RWPE2 (cell line): ENCODE results near the gene ST7.
"Not testable (repeated sequence)": the region's sequence is repeated elsewhere in the genome, so short reads cannot be mapped to it uniquely, and the experiment has no call there.

Experiments
- ATAC-seq: fragments of 200-7000 bp; cut with Tn5 transposase; 3 replicates; pipeline ENCODE4 v1.9.1; 2021; ENCODE audit warnings: low read depth
- DNase-seq: peaks from one replicate; pipeline ENCODE4 v3.0.0-alpha.2; 2020; ENCODE audit warnings: low spot score
- H3K27ac ChIP-seq: fragments of 450-650 bp; 2 replicates; pipeline ENCODE4 v1.5.1; 2017; ENCODE audit warnings: mild to moderate bottlenecking; ENCODE audit not compliant: poor library complexity, severe bottlenecking
- H3K27me3 ChIP-seq: fragments of 250-450 bp; sonication (Bioruptor Pico); 2 replicates; pipeline ENCODE4 v1.5.1; 2021; ENCODE audit warnings: mild to moderate bottlenecking, moderate library complexity; ENCODE audit not compliant: insufficient read depth, poor library complexity, severe bottlenecking
- H3K36me3 ChIP-seq: fragments of 250-450 bp; sonication (Bioruptor Pico); 2 replicates; pipeline ENCODE4 v1.5.1; 2020; ENCODE audit warnings: low read depth, mild to moderate bottlenecking, moderate library complexity
- H3K4me1 ChIP-seq: fragments of 250-450 bp; sonication (Bioruptor Pico); 2 replicates; pipeline ENCODE4 v1.5.1; 2021; ENCODE audit warnings: mild to moderate bottlenecking, moderate library complexity; ENCODE audit not compliant: insufficient read depth, poor library complexity, severe bottlenecking
- H3K4me3 ChIP-seq: fragments of 250-450 bp; sonication (Bioruptor Pico); 2 replicates; pipeline ENCODE4 v1.5.1; 2021; ENCODE audit warnings: mild to moderate bottlenecking, moderate library complexity; ENCODE audit not compliant: severe bottlenecking
- H3K9me3 ChIP-seq: fragments of 250-450 bp; sonication (Bioruptor Pico); 2 replicates; pipeline ENCODE4 v1.5.1; 2021; ENCODE audit warnings: mild to moderate bottlenecking, moderate library complexity; ENCODE audit not compliant: severe bottlenecking
- CTCF ChIP-seq: fragments of 450-650 bp; IDR thresholded peaks from one replicate; pipeline ENCODE4 v1.5.1; 2017; ENCODE audit warnings: mild to moderate bottlenecking, moderate library complexity; ENCODE audit not compliant: poor library complexity, severe bottlenecking

Gene ST7

GRCh38 chr7:117025891-117026290 lies 72.6 kb downstream of the ST7 start:
- no peaks in the 10 kb centered on the region for H3K4me1 ChIP-seq
- DNase-seq (no peak), ATAC-seq (no peak)
- H3K36me3 ChIP-seq, result no peaks in the 10 kb centered on the region
- H3K27ac ChIP-seq, result no peak overlapping the region
- H3K27me3 ChIP-seq, result no peaks in the 10 kb centered on the region
- H3K9me3 ChIP-seq, result no peaks in the 10 kb centered on the region
- no peak for TF ChIP-seq CTCF
- no peak overlapping the region for H3K4me3 ChIP-seq

GRCh38 chr7:117030346-117030745 lies 77.0 kb downstream of the ST7 start:
- not testable (repeated sequence) for H3K27ac ChIP-seq, H3K9me3 ChIP-seq, ATAC-seq, H3K4me3 ChIP-seq, DNase-seq, H3K36me3 ChIP-seq, H3K4me1 ChIP-seq, H3K27me3 ChIP-seq

- H3K36me3 ChIP-seq, H3K27me3 ChIP-seq, ATAC-seq, H3K4me1 ChIP-seq, H3K27ac ChIP-seq, DNase-seq, H3K4me3 ChIP-seq, H3K9me3 ChIP-seq: not testable (repeated sequence)
Observed at GRCh38 chr7:117030793-117031192, 77.5 kb downstream of the ST7 start.

- H3K36me3 ChIP-seq, result no peaks in the 10 kb centered on the region
- H3K27me3 ChIP-seq, result no peaks in the 10 kb centered on the region
- H3K4me3 ChIP-seq, result no peak overlapping the region
- TF ChIP-seq CTCF, result no peak
- no peak for DNase-seq
- no peak overlapping the region for H3K27ac ChIP-seq
- ATAC-seq, result no peak
- H3K9me3 ChIP-seq, result no peaks in the 10 kb centered on the region
- no peaks in the 10 kb centered on the region for H3K4me1 ChIP-seq
Observed at GRCh38 chr7:117032810-117033209, 79.5 kb downstream of the ST7 start.

- Histone ChIP-seq H3K36me3 (no peaks in the 10 kb centered on the region), H3K9me3 (no peaks in the 10 kb centered on the region), H3K27me3 (no peaks in the 10 kb centered on the region), H3K4me1 (no peaks in the 10 kb centered on the region), H3K4me3 (no peak overlapping the region), H3K27ac (no peak overlapping the region)
- DNase-seq (no peak), ATAC-seq (no peak)
- no peak for TF ChIP-seq CTCF
Observed at GRCh38 chr7:117034851-117035464, 81.7 kb downstream of the ST7 start.

GRCh38 chr7:117035465-117035862 lies 82.2 kb downstream of the ST7 start:
- ATAC-seq, result no peak
- no peak overlapping the region for H3K27ac ChIP-seq

More at GRCh38 chr7:117035465-117035862, 82.2 kb downstream of the ST7 start:
- Histone ChIP-seq H3K9me3 (no peaks in the 10 kb centered on the region), H3K36me3 (no peaks in the 10 kb centered on the region), H3K27me3 (no peaks in the 10 kb centered on the region), H3K4me1 (no peaks in the 10 kb centered on the region), H3K4me3 (no peak overlapping the region)
- TF ChIP-seq CTCF, result no peak
- DNase-seq, result no peak
